Brain microvascular endothelial cell (primary cell): ENCODE results near the gene WWOX.

ENCODE experiments used
- DNase-seq: peaks from one replicate; pipeline ENCODE4 v3.0.0-alpha.2; 2020
- H3K27ac ChIP-seq: fragments of 250-450 bp; sonication (Bioruptor Pico); 2 replicates; pipeline ENCODE4 v1.5.1; 2020; ENCODE audit warnings: mild to moderate bottlenecking, moderate library complexity
- H3K27me3 ChIP-seq: fragments of 250-450 bp; sonication (Bioruptor Pico); replicated peaks from 2 replicates; pipeline ENCODE4 v1.5.1; 2020; ENCODE audit warnings: mild to moderate bottlenecking
- H3K36me3 ChIP-seq: fragments of 250-450 bp; sonication (Bioruptor Pico); replicated peaks from 2 replicates; pipeline ENCODE4 v1.5.1; 2020; ENCODE audit warnings: mild to moderate bottlenecking
- H3K4me3 ChIP-seq: 2 replicates; pipeline ENCODE4 v1.5.1; 2011; ENCODE audit warnings: low read depth, mild to moderate bottlenecking, control low read depth, low read length, moderate library complexity
- in situ Hi-C: cut with HindIII; loops from 2 replicates; pipeline ENCODE4 v1.10.0; 2017; ENCODE audit warnings: low sequenced_read_pairs, low pct_ligation_motif_present
- TF ChIP-seq, protein P1 (sequence below): IDR thresholded peaks from 2 replicates; pipeline ENCODE4 v1.5.1; 2011; ENCODE audit warnings: low read depth, mild to moderate bottlenecking, moderate library complexity, low read length, control low read depth, inconsistent platforms; ENCODE audit errors: missing control alignments

WWOX gene

DNA sequence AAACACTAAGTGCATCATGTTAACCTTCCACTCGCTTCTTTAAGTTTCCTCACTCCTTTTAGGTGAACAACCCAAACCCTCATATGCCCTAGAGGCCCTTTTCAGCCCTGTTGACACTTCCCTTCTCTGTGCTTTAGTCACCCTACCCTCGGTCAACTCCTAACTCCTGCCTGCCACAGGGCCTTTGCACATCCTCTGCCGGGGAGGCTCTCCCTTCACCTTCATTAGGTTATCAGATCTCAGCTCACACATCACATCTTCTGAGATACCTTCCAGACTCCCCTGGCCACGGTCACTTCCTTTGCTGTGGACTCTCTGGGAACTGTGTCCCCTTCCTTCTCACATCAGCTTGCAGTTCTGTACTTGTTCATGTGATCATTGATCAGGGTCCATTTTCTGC, 926.7 kb downstream of the WWOX start:
- in situ Hi-C loops, result no loop called here
- no peak overlapping the region for H3K27ac ChIP-seq
- no peak for DNase-seq
- H3K27me3 ChIP-seq, result no peaks in the 10 kb centered on the region
- H3K4me3 ChIP-seq, result no peak overlapping the region
- TF ChIP-seq, protein P1, sequence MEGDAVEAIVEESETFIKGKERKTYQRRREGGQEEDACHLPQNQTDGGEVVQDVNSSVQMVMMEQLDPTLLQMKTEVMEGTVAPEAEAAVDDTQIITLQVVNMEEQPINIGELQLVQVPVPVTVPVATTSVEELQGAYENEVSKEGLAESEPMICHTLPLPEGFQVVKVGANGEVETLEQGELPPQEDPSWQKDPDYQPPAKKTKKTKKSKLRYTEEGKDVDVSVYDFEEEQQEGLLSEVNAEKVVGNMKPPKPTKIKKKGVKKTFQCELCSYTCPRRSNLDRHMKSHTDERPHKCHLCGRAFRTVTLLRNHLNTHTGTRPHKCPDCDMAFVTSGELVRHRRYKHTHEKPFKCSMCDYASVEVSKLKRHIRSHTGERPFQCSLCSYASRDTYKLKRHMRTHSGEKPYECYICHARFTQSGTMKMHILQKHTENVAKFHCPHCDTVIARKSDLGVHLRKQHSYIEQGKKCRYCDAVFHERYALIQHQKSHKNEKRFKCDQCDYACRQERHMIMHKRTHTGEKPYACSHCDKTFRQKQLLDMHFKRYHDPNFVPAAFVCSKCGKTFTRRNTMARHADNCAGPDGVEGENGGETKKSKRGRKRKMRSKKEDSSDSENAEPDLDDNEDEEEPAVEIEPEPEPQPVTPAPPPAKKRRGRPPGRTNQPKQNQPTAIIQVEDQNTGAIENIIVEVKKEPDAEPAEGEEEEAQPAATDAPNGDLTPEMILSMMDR, result no peak
- H3K36me3 ChIP-seq, result no peaks in the 10 kb centered on the region

DNA sequence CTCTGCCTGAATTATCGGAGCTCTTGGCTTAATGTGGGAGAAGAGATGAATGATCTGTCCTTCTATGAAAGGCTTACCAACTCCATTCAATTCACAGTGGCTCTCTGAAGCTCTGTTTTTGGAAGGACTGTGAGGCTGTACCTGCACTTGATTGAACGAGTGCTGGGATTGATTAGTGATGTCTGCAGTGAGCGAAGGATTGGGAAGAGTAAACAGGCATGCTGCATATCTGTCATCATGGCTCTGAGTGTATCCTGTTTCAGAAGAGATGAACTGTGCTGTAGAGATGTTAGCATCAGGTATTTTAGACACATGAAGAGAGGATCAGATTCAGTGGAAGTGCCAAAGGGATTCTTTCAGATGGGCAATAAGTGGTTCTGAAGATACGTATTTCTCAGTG, 937.1 kb downstream of the WWOX start:
- no peaks in the 10 kb centered on the region for H3K27me3 ChIP-seq
- no peak for DNase-seq
- in situ Hi-C loops, result no loop called here
- no peaks in the 10 kb centered on the region for H3K36me3 ChIP-seq
- no peak overlapping the region for H3K27ac ChIP-seq
- TF ChIP-seq, protein P1, result no peak
- no peak overlapping the region for H3K4me3 ChIP-seq

DNA sequence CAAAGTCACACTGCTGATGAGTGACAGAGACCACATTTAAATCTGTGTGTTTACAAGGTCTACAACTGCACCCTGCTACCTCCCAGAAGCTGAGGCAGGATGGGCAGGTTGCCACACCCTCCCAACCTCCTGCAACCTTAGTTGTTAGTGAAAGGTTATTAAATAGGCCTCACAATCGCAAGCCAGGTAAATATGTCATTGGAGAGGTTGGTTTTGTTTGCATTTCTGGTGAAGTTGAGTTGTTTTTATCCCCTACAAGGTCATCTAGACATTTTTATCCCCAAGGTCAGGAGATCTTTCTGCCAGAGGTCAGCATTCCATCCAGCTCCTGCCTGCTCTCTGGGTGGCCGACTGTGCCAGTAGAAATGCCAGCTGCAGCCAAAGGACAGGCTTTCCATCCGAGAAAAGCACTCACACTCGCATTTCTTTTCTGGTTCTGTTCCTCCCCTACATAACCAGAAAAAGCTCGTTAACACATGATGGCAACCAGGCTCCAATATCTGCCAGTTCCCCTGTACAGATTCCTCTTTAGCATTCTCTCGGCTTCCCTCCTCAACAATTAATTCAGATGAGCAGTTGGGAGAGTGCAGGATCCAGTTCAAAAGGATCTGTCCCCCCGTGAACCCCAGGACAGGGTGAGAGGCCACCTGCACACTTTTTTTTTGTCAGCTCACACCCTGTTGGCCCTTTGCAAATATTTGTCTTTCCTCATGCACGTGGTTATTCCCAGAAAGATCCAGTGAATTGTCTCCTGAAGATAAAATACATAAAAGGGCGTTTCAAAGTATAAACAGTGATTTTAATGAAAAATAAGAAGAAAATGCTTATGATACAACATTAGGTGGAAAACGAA, 938.3 kb downstream of the WWOX start:
- TF ChIP-seq, protein P1, result no peak
- Histone ChIP-seq H3K36me3 (no peaks in the 10 kb centered on the region), H3K4me3 (no peak overlapping the region), H3K27ac (no peak overlapping the region), H3K27me3 (no peaks in the 10 kb centered on the region)
- DNase-seq, result no peak
- in situ Hi-C loops, result no loop called here

DNA sequence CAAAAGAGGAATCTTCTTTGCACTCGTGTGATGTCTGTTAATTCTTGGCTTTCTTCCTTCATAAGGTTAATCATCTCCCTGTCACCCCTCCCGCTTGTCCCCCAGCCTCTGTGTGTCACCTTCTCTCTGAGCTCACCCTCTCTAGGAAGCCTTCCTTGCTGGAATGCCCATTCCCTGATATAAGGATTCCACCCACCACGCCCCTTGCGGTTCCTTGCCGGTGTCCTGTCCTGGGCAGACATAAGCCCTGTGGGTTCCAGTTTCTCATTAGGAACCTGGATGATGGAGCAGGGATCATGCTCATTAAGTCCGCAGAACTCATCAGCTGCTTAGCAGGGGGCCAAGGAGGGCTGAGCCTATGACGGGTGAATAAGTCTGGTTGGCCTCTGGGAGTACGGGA, 941.8 kb downstream of the WWOX start:
- no peak for DNase-seq
- Histone ChIP-seq H3K27ac (no peak overlapping the region), H3K27me3 (no peaks in the 10 kb centered on the region), H3K36me3 (no peaks in the 10 kb centered on the region), H3K4me3 (no peak overlapping the region)
- in situ Hi-C loops, result no loop called here
- TF ChIP-seq, protein P1, result no peak

DNA sequence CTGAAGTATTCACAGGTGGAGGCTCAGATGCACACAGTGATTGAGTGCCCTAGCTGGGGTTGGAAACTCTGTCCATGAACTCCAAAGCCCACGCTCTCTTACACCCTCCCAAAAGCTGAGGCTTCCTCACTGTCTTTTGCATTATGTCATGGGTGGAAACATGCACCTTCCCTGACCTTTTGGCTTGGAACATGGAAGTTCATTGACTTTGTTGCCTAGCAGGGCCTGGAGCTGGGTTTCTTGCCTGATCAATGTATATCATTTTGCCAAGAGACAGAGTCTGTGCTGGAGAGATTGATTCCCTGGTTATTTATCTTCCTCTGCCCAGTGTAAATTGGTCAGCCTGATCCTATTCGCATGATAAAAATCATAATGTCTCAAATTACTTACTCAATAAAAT, 942.7 kb downstream of the WWOX start:
- TF ChIP-seq, protein P1, result no peak

DNA sequence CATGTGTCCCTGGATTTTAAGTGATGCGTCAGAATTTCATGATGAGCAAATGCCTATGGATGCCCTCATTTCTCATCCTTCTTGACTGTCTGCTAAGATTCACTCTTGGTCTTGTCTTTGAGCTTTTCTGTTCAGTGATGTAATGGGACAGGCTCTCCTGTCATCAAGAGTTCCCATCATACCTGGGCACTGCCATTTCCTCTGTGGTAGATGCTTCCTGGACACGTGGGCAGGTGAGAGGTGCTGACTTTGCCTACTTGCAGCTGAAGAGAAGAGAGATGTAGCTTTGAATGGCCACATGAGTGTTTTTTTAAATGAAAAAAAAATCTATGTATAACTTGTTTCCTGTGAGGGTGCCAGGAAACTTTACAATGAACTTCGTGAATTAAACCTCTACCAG, 943.4 kb downstream of the WWOX start:
- Histone ChIP-seq H3K4me3 (no peak overlapping the region), H3K27me3 (no peaks in the 10 kb centered on the region), H3K27ac (no peak overlapping the region), H3K36me3 (no peaks in the 10 kb centered on the region)
- in situ Hi-C loops, result no loop called here
- TF ChIP-seq, protein P1, result no peak
- DNase-seq, result no peak

More for the DNA sequence above, 942.7 kb downstream of the WWOX start:
- DNase-seq, result no peak
- H3K27me3 ChIP-seq, result no peaks in the 10 kb centered on the region
- in situ Hi-C loops, result no loop called here
- H3K36me3 ChIP-seq, result no peaks in the 10 kb centered on the region
- no peak overlapping the region for H3K4me3 ChIP-seq
- no peak overlapping the region for H3K27ac ChIP-seq
